Measurements from ENCODE around the gene PKP1. TPM values are rescaled to one million over a fixed set of nuclear protein-coding genes. Genes with fewer than 3 reads are reported as not detected.

Gene PKP1
- total RNA-seq, 6 experiments from 2014 or later = not detected

DNA sequence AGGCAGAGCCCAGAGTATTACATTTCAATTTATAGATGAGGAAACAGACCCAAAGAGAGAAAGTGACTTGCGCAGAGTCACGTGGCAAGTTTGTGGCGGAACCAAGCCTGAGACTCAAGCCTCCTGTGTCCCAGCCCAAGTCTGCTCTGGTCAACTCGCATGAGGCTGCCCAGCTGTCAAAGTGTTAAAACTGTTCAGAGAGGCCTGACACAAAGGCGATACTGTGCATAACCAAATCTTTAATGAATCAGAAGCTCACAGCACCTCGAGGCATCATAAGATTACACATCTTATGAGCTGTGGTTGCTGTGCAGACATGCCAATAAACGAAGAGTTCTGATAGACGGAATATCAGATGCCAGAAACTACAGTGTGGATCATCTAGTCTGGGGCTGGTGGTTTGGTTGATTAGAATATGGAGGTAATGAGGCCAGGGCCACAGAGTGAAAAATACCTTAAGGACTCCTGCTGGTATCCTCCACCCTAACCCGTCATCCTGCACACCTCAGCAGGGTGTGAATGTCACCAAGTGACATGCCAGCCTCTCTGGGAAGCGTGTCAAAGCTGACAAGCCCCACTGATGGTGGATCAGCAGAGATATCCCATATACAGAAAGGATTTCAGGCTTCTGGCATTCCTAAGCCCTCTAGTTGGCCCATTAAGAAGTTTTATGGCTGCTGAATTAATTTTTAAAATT lies 52.0 kb downstream of the PKP1 start:
- peaks cover 56% of the 10 kb centered on the region for H3K27me3 Mint-ChIP-seq (ENCODE audit: insufficient read depth)
- H3K4me3 Mint-ChIP-seq = no peak overlapping the region
- DNase-seq = no peak
- no peaks in the 10 kb centered on the region; the same call in 1 of the 2 replicates for H3K9me3 Mint-ChIP-seq
- no peaks in the 10 kb centered on the region; the same call in 1 of the 2 replicates for H3K36me3 Mint-ChIP-seq (ENCODE audit: low read depth)
- no peaks in the 10 kb centered on the region for H3K4me1 Mint-ChIP-seq (ENCODE audit: low read depth)
- no peak overlapping the region for H3K27ac Mint-ChIP-seq
- TF ChIP-seq, protein P1, sequence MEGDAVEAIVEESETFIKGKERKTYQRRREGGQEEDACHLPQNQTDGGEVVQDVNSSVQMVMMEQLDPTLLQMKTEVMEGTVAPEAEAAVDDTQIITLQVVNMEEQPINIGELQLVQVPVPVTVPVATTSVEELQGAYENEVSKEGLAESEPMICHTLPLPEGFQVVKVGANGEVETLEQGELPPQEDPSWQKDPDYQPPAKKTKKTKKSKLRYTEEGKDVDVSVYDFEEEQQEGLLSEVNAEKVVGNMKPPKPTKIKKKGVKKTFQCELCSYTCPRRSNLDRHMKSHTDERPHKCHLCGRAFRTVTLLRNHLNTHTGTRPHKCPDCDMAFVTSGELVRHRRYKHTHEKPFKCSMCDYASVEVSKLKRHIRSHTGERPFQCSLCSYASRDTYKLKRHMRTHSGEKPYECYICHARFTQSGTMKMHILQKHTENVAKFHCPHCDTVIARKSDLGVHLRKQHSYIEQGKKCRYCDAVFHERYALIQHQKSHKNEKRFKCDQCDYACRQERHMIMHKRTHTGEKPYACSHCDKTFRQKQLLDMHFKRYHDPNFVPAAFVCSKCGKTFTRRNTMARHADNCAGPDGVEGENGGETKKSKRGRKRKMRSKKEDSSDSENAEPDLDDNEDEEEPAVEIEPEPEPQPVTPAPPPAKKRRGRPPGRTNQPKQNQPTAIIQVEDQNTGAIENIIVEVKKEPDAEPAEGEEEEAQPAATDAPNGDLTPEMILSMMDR (IDR thresholded peaks at IDR 0.05) = no peak

DNA sequence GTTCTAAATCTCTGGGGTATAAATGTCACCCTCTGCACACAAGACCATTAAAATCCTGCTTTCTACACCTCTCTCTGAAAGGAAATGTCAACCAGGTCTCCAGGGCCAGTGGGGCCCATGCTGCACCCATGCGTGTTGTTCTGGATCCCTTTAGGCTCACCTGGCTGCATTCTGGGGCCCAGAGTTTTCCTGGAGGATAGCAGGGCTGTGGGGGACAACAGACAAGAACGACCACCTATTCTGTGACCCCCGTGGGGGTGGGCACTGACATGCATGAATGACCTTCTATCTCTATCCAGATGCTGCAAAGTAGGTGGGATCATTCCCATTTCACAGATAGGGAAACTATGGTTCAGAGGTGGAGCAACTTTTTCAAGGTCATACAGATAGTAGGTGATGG lies 52.6 kb downstream of the PKP1 start:
- no peak for DNase-seq
- H3K27ac Mint-ChIP-seq = no peak overlapping the region
- H3K36me3 Mint-ChIP-seq (ENCODE audit: low read depth) = peaks cover under 1% of the 10 kb centered on the region
- peaks cover 53% of the 10 kb centered on the region for H3K27me3 Mint-ChIP-seq (ENCODE audit: insufficient read depth)
- TF ChIP-seq, protein P1 (IDR thresholded peaks at IDR 0.05) = no peak
- no peak overlapping the region for H3K4me3 Mint-ChIP-seq
- no peaks in the 10 kb centered on the region for H3K4me1 Mint-ChIP-seq (ENCODE audit: low read depth)
- no peaks in the 10 kb centered on the region; the same call in none of the 2 replicates for H3K9me3 Mint-ChIP-seq

DNA sequence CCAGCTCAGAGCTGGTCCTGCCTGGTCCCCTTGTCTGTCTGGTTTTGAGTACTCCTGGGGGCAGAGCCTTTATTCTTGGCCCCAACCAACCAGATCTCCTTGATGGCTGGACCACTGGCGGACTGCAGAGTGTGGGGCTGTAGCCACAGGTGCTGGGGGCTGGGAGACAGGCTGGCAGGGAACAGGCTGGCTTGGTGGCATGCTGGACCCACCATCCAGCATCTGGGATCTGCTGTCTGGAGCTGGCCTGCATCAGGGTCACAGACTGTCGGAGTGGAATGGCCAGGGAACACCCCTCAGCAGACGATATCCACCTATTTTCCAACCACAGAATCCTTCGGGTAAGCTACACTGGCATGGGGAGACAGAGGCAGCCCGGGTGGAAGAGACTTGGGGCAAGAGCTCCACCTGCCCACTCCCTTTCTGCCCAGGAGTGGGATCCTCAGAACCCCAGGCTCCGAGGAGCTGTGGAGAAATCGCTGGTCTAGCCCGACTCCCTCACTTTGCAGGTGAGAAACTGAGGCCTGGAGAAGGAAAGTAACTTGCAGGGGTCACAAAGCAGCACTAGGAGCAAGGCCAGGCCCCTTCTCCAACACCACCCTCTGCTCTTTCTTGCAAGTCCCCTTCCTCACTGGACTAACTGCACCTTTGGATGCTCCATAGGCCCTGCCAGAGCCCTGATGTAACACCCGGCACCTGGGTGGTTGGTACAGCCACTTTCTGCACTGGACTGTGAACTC lies 53.6 kb downstream of the PKP1 start:
- Mint-ChIP-seq H3K4me1 (ENCODE audit: low read depth) (no peaks in the 10 kb centered on the region), H3K9me3 (no peaks in the 10 kb centered on the region; the same call in none of the 2 replicates), H3K27me3 (ENCODE audit: insufficient read depth) (peaks cover 51% of the 10 kb centered on the region), H3K36me3 (ENCODE audit: low read depth) (peaks cover 8% of the 10 kb centered on the region), H3K27ac (no peak overlapping the region), H3K4me3 (no peak overlapping the region)
- no peak for DNase-seq
- TF ChIP-seq, protein P1 (IDR thresholded peaks at IDR 0.05) = no peak

DNA sequence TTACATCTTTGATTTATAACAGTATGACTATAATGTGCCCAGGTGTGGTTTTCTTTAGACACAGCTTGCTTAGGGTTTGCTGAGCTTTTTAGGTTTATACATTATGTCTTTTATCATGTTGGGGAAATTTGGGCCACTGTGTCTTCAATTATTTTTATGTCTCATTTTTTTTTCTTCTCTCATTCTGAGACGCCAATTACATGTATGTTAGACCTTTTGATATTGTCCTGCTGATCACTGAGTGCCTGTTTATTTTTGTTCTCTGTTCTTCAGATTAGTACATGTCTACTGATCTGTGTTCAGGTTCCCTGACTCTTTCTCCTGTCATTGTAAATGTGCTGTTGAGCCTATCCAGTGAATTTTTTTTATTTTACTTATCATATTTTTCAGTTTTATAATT lies 58.1 kb downstream of the PKP1 start:
- Mint-ChIP-seq H3K4me3 (no peak overlapping the region), H3K4me1 (ENCODE audit: low read depth) (no peaks in the 10 kb centered on the region), H3K9me3 (no peaks in the 10 kb centered on the region; the same call in none of the 2 replicates), H3K27ac (no peak overlapping the region), H3K36me3 (ENCODE audit: low read depth) (peaks cover 8% of the 10 kb centered on the region), H3K27me3 (ENCODE audit: insufficient read depth) (peaks cover 25% of the 10 kb centered on the region)
- TF ChIP-seq, protein P1 (IDR thresholded peaks at IDR 0.05) = no peak
- DNase-seq = no peak

DNA sequence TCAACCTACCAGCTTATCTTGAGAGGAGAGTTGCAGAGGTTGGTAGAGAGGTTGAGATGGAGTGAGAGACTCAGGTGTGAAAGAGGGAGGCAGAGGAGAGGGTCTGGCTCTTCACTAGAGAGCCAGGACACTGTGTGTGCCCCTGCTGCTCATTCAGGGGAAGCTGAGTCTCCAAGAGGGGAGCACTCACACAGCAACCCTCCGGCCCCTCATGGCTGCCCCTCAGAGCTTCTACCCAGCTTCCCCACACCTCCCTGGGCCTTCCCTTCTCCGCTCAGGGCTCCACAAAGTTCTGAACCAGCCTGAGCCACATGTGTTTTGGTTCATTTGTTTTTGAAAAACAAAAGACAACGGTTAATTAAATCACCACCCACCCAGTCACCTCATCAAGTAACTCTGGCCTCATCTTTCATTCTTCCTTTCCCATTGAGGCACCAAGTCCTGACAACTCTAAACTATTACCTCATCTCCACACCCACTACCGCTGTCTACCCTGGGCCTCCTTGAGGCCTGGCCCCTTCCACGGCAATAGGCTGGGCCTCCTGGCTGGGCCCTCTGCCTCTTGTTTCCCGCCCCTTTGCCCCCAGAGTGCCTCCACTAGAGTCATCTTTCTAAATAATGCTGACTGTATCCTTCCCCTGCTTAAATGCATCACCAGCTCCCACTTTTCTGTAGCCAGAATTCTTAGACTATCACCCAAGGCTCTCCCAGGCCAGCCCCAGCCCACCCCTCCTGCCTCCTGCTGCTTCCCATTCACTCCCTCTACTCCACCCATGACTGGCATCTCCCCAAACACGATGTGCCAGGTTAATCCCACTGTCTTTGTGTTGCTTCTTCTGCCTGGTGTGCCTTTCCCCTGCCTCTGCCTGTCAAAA lies 61.1 kb downstream of the PKP1 start:
- H3K27ac Mint-ChIP-seq = no peak overlapping the region
- no peaks in the 10 kb centered on the region for H3K4me1 Mint-ChIP-seq (ENCODE audit: low read depth)
- no peaks in the 10 kb centered on the region; the same call in 1 of the 2 replicates for H3K9me3 Mint-ChIP-seq

More for the DNA sequence above, 61.1 kb downstream of the PKP1 start:
- TF ChIP-seq, protein P1 (IDR thresholded peaks at IDR 0.05) = no peak
- H3K36me3 Mint-ChIP-seq (ENCODE audit: low read depth) = peaks cover 8% of the 10 kb centered on the region
- peaks cover 15% of the 10 kb centered on the region for H3K27me3 Mint-ChIP-seq (ENCODE audit: insufficient read depth)
- no peak overlapping the region for H3K4me3 Mint-ChIP-seq
- DNase-seq = no peak

Measured in HFFc6 (cell line).